Tibial nerve (tissue), 3 donors: Measurements from ENCODE around the gene BCL2.

Experiments
- CTCF ChIP-seq, 5 experiments: fragments of 200-600 bp in 3 of 5; fragments of 450-650 bp in 2 of 5; sonication (generic) in 3 of 5; IDR thresholded peaks; one replicate each; pipeline ENCODE4 v1.5.1; 2016 to 2019; ENCODE audit warnings: antibody characterized with exemption in 5 of 5, mild to moderate bottlenecking in 3 of 5, moderate library complexity in 2 of 5
- POLR2A ChIP-seq, 2 donors: fragments of 450-650 bp; IDR thresholded peaks; one replicate each; pipeline ENCODE4 v1.6.1; 2017; ENCODE audit warnings: antibody characterized with exemption in 2 of 2, mild to moderate bottlenecking in 2 of 2, moderate library complexity in 2 of 2

- TF ChIP-seq CTCF (IDR thresholded peaks at IDR 0.05): no peak
- TF ChIP-seq POLR2A (IDR thresholded peaks at IDR 0.05): no peak
Observed at GRCh38 chr18:63318889-63319382, 633 bp downstream of the BCL2 start.
